Astrocyte (in vitro differentiated cells and primary cell): ENCODE results near the gene CRYZ. TPM values are rescaled to one million over a fixed set of nuclear protein-coding genes. Genes with fewer than 3 reads are reported as not detected.
"Not testable (repeated sequence)": the region's sequence is repeated elsewhere in the genome, so short reads cannot be mapped to it uniquely, and the experiment has no call there.

Experiments used
- DNase-seq: peaks from one replicate; pipeline ENCODE4 v3.0.0-alpha.2; 2010; ENCODE audit warnings: low read depth
- FAIRE-seq: peaks from 2 replicates; lab custom pipeline; 2011; peaks lifted over from hg19 to GRCh38; lab: Jason Lieb, UNC
- H2AFZ ChIP-seq: 2 replicates; pipeline ENCODE4 v1.6.0; 2012; ENCODE audit warnings: low read depth, low read length, inconsistent platforms
- H3K27ac ChIP-seq: 2 replicates; pipeline ENCODE4 v1.5.1; 2011; ENCODE audit warnings: low read depth, low read length, inconsistent platforms
- H3K27me3 ChIP-seq: 2 replicates; pipeline ENCODE4 v1.6.0; 2011; ENCODE audit warnings: low read length, inconsistent platforms; ENCODE audit not compliant: insufficient read depth
- H3K36me3 ChIP-seq: 2 replicates; pipeline ENCODE4 v1.5.1; 2011; ENCODE audit warnings: low read length, inconsistent platforms; ENCODE audit not compliant: insufficient read depth
- H3K4me1 ChIP-seq: 2 replicates; pipeline ENCODE4 v1.5.1; 2011; ENCODE audit warnings: low read length, inconsistent platforms; ENCODE audit not compliant: insufficient read depth
- H3K4me2 ChIP-seq: 2 replicates; pipeline ENCODE4 v1.6.0; 2012; ENCODE audit warnings: low read length, inconsistent platforms
- H3K4me3 ChIP-seq: 2 replicates; pipeline ENCODE4 v1.5.1; 2011; ENCODE audit warnings: low read depth, mild to moderate bottlenecking, low read length, inconsistent platforms; ENCODE audit not compliant: insufficient read depth
- H3K79me2 ChIP-seq: 2 replicates; pipeline ENCODE4 v1.6.0; 2012; ENCODE audit warnings: mild to moderate bottlenecking, low read length, inconsistent platforms; ENCODE audit not compliant: insufficient read depth
- H3K9ac ChIP-seq: 2 replicates; pipeline ENCODE4 v1.6.0; 2012; ENCODE audit warnings: mild to moderate bottlenecking, low read length, inconsistent platforms
- H3K9me3 ChIP-seq: 2 replicates; pipeline ENCODE4 v1.5.1; 2012; ENCODE audit warnings: low read depth, mild to moderate bottlenecking, low read length, inconsistent platforms; ENCODE audit not compliant: insufficient read depth
- H4K20me1 ChIP-seq: 2 replicates; pipeline ENCODE4 v1.6.0; 2012; ENCODE audit warnings: low read length, inconsistent platforms; ENCODE audit not compliant: insufficient read depth
- H3K27ac Mint-ChIP-seq: one replicate; pipeline ENCODE4 v1.8.0; 2021; ENCODE audit warnings: mild to moderate bottlenecking, mixed read lengths; ENCODE audit not compliant: unreplicated experiment
- H3K27me3 Mint-ChIP-seq: one replicate; pipeline ENCODE4 v1.8.0; 2021; ENCODE audit warnings: low read depth, mixed read lengths; ENCODE audit not compliant: unreplicated experiment
- H3K36me3 Mint-ChIP-seq: one replicate; pipeline ENCODE4 v1.8.0; 2021; ENCODE audit warnings: low read depth, mixed read lengths; ENCODE audit not compliant: unreplicated experiment
- H3K4me1 Mint-ChIP-seq: one replicate; pipeline ENCODE4 v1.8.0; 2021; ENCODE audit warnings: low read depth, mixed read lengths; ENCODE audit not compliant: unreplicated experiment
- H3K4me3 Mint-ChIP-seq: one replicate; pipeline ENCODE4 v1.8.0; 2021; ENCODE audit warnings: mild to moderate bottlenecking, moderate library complexity, mixed read lengths; ENCODE audit not compliant: unreplicated experiment
- H3K9me3 Mint-ChIP-seq: one replicate; pipeline ENCODE4 v1.8.0; 2021; ENCODE audit warnings: mild to moderate bottlenecking, mixed read lengths; ENCODE audit not compliant: unreplicated experiment
- CTCF ChIP-seq: IDR thresholded peaks from 2 replicates; pipeline ENCODE4 v1.5.1; 2011; ENCODE audit warnings: low read depth, mild to moderate bottlenecking, inconsistent platforms, low read length, moderate library complexity; ENCODE audit not compliant: insufficient read depth
- EZH2 ChIP-seq: IDR thresholded peaks from 2 replicates; pipeline ENCODE4 v1.6.1; 2012; ENCODE audit warnings: mild to moderate bottlenecking, low read length, inconsistent platforms; ENCODE audit not compliant: insufficient read depth
- total RNA-seq: library from RNA; stranded (reverse); gene quantifications from 2 replicates; pipeline ENCODE4 v1.2.1, GENCODE V29; 2021

CRYZ gene
- total RNA-seq, 1 donor from 2014 or later, result 31.0 TPM

GRCh38 chr1:74740307-74740980, 7.6 kb upstream of the CRYZ start:
- not testable (repeated sequence) for H4K20me1 ChIP-seq, H3K4me2 ChIP-seq, H3K9me3 ChIP-seq, H3K27me3 Mint-ChIP-seq, H3K9ac ChIP-seq, H3K4me3 Mint-ChIP-seq, DNase-seq, H2AFZ ChIP-seq, H3K4me3 ChIP-seq, H3K9me3 Mint-ChIP-seq, H3K4me1 Mint-ChIP-seq, H3K27me3 ChIP-seq, H3K27ac Mint-ChIP-seq, H3K27ac ChIP-seq, H3K4me1 ChIP-seq, FAIRE-seq
- H3K36me3 ChIP-seq, result peaks cover 36% of the 10 kb centered on the region
- H3K36me3 Mint-ChIP-seq, result peaks cover 60% of the 10 kb centered on the region
- peaks cover 20% of the 10 kb centered on the region for H3K79me2 ChIP-seq

DNA sequence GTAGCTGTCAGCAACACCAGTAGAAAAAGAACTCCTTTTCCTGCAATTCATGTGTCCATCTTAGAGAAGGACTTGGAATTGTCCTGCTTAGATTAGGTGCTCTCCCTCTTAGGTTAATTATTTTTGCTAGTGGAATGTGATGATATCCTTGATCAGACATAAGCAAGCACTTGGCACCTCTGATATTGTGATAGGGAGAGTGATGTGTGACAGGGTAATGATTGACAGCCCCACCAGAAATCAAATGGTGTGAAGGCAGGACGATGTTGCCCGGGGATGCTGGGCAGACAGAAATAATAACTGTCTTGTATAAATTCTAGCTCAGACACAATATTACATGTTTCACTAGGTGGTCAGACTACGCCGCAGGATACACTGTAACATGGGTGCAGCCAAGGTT, 4.5 kb upstream of the CRYZ start:
- Histone ChIP-seq H3K9me3 (no peaks in the 10 kb centered on the region), H4K20me1 (no peaks in the 10 kb centered on the region), H2AFZ (no peak overlapping the region), H3K4me2 (no peak overlapping the region), H3K4me1 (peaks cover 6% of the 10 kb centered on the region), H3K79me2 (peaks cover 39% of the 10 kb centered on the region), H3K27ac (no peak overlapping the region), H3K36me3 (peaks cover 29% of the 10 kb centered on the region), H3K9ac (no peak overlapping the region), H3K4me3 (no peak overlapping the region), H3K27me3 (no peaks in the 10 kb centered on the region)
- TF ChIP-seq EZH2, result no peak
- TF ChIP-seq CTCF, result no peak
- Mint-ChIP-seq H3K27me3 (no peaks in the 10 kb centered on the region), H3K4me3 (no peak overlapping the region), H3K27ac (no peak overlapping the region), H3K4me1 (peaks cover 8% of the 10 kb centered on the region), H3K9me3 (peaks cover 3% of the 10 kb centered on the region), H3K36me3 (peaks cover 34% of the 10 kb centered on the region)
- FAIRE-seq (no peak), DNase-seq (no peak)

GRCh38 chr1:74733604-74734484, 994 bp upstream of the CRYZ start:
- TF ChIP-seq CTCF (peak; percentile 85), EZH2 (no peak)
- Histone ChIP-seq H3K4me1 (peaks cover 19% of the 10 kb centered on the region), H3K27me3 (no peaks in the 10 kb centered on the region), H3K79me2 (peaks cover 58% of the 10 kb centered on the region), H3K9ac (peak overlapping the region; percentile 94), H3K36me3 (peaks cover 16% of the 10 kb centered on the region), H3K4me2 (peak overlapping the region; percentile 92), H4K20me1 (no peaks in the 10 kb centered on the region), H3K9me3 (no peaks in the 10 kb centered on the region), H2AFZ (peak overlapping the region; percentile 98), H3K4me3 (peak overlapping the region; percentile 94), H3K27ac (peak overlapping the region; percentile 91)
- no peak for FAIRE-seq
- Mint-ChIP-seq H3K4me1 (peaks cover 31% of the 10 kb centered on the region), H3K9me3 (peaks cover 1% of the 10 kb centered on the region), H3K4me3 (peak overlapping the region; percentile 98), H3K27ac (peak overlapping the region; percentile 98), H3K27me3 (no peaks in the 10 kb centered on the region), H3K36me3 (peaks cover 9% of the 10 kb centered on the region)
- peak; percentile 64 for DNase-seq

DNA sequence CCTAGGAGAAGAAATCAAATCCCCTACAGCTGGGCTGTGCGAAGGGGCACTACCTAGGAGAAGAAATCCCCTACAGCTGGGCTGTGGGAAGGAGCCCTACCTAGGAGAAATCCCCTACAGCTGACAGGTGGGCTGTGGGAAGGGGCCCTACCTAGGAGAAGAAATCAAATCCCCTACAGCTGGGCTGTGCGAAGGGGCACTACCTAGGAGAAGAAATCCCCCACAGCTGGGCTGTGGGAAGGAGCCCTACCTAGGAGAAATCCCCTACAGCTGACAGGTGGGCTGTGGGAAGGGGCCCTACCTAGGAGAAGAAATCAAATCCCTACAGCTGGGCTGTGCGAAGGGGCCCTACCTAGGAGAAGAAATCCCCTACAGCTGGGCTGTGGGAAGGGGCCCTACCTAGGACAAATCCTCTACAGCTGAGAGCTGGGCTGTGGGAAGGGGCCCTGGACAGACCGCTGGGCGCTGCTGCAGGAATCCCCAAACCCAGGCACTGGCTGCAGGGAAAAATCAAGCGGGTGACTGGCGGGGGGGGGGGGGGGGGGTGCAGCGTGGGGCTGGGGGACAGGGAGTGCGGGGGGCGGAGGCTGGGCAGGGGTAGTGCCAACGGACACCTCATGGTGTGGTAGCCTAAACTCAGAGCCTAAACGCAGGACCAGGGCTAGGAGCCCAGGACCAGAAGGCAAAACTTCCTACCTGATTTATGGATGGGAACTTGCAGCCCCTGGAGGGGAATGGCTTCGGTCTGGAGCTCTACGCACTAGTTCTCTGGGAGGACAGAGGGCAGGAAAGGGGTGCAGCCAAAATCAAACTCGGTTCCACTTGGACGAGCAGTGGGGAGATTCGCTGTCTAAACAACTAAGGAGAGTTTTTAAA, 541 bp downstream of the CRYZ start:
- H3K9me3 Mint-ChIP-seq, result not testable (repeated sequence)

More for the DNA sequence above, 541 bp downstream of the CRYZ start:
- not testable (repeated sequence) for H3K27me3 Mint-ChIP-seq, H3K36me3 Mint-ChIP-seq, H3K36me3 ChIP-seq, H4K20me1 ChIP-seq, H3K27me3 ChIP-seq, H3K9me3 ChIP-seq, DNase-seq, FAIRE-seq
- H3K27ac Mint-ChIP-seq, result peak overlapping the region; percentile 98
- Histone ChIP-seq H3K79me2 (peaks cover 71% of the 10 kb centered on the region), H3K9ac (peak overlapping the region; percentile 94), H3K4me3 (peak overlapping the region; percentile 94), H2AFZ (peak overlapping the region; percentile 98), H3K27ac (peak overlapping the region; percentile 91), H3K4me1 (peaks cover 19% of the 10 kb centered on the region), H3K4me2 (peak overlapping the region; percentile 92)
- H3K4me3 Mint-ChIP-seq, result peak overlapping the region; percentile 98
- peaks cover 33% of the 10 kb centered on the region for H3K4me1 Mint-ChIP-seq
